MCF 10A (cell line): ENCODE results near the gene GALNT9. TPM values are rescaled to one million over a fixed set of nuclear protein-coding genes. Genes with fewer than 3 reads are reported as not detected.

Experiments used
- BruUV-seq: library from RNA; stranded (reverse); fragments of 400-500 nt; replicated peaks from 2 replicates; lab custom pipeline; 2021; lab: Mats Ljungman, UMichigan
- CTCF ChIA-PET: fragments of 300-600 bp; sonication (Branson Sonifier 250); formaldehyde crosslinking; extraction: SDS; loops from one replicate; lab custom pipeline; 2021; ENCODE audit warnings: antibody characterized with exemption, inconsistent platforms; lab: Yijun Ruan, JAX
- POLR2A ChIA-PET: fragments of 300-600, 350-650 bp; sonication (Branson Sonifier 250); formaldehyde crosslinking; extraction: SDS; loops from one replicate; lab custom pipeline; 2020; ENCODE audit warnings: antibody characterized with exemption, inconsistent platforms; lab: Yijun Ruan, JAX
- DNase-seq: peaks from one replicate; pipeline ENCODE4 v3.0.0-alpha.2; 2018; ENCODE audit not compliant: unreplicated experiment
- H3K27ac Mint-ChIP-seq: one replicate; pipeline ENCODE4 v1.8.0; 2022; ENCODE audit warnings: mild to moderate bottlenecking, low read depth, mixed read lengths; ENCODE audit not compliant: unreplicated experiment
- H3K27me3 Mint-ChIP-seq: one replicate; pipeline ENCODE4 v1.8.0; 2022; ENCODE audit warnings: mixed read lengths; ENCODE audit not compliant: insufficient read depth, unreplicated experiment
- H3K36me3 Mint-ChIP-seq: one replicate; pipeline ENCODE4 v1.8.0; 2022; ENCODE audit warnings: mild to moderate bottlenecking, moderate library complexity, mixed read lengths; ENCODE audit not compliant: insufficient read depth, unreplicated experiment
- H3K4me1 Mint-ChIP-seq: one replicate; pipeline ENCODE4 v1.8.0; 2022; ENCODE audit warnings: mixed read lengths; ENCODE audit not compliant: insufficient read depth, unreplicated experiment
- H3K4me3 Mint-ChIP-seq: one replicate; pipeline ENCODE4 v1.8.0; 2022; ENCODE audit warnings: mild to moderate bottlenecking, moderate library complexity, mixed read lengths; ENCODE audit not compliant: unreplicated experiment
- H3K9me3 Mint-ChIP-seq: one replicate; pipeline ENCODE4 v1.8.0; 2022; ENCODE audit warnings: mixed read lengths; ENCODE audit not compliant: unreplicated experiment
- intact Hi-C: fragments of 100-400 bp; cut with micrococcal nuclease; formaldehyde crosslinking; loops from 2 replicates; pipeline ENCODE4 v1.14.1; 2022
- total RNA-seq: library from RNA; stranded (reverse); gene quantifications from 2 replicates; pipeline ENCODE4 v1.2.3, GENCODE V29; 2022
- TF ChIP-seq, protein P1 (sequence below): fragments of 200-600 bp; IDR thresholded peaks from one replicate; pipeline ENCODE4 v1.8.0; 2022; ENCODE audit warnings: antibody characterized with exemption, mild to moderate bottlenecking; ENCODE audit not compliant: unreplicated experiment

GALNT9 gene
- total RNA-seq, 1 experiment from 2014 or later = 4.4 TPM

DNA sequence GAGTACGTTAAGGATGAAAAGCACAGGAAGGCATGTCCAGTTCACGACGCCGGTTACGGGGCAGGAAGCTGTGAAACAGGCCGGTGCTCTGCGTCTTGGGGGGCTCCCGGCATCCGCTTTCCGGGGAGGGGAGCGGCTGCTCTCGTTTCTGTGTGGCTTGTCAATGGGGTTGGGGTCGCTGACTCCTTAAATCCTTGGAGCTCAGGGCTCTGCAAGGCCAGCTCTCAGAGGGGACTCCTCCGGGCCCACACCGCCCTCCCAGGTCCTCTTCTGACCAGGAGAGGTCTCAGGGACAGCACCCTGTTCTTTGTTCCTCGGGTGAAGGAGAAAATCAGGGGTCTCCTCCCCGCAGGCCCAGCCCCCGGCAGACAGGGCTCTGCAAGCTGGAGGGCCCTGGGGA is 78.1 kb downstream of the GALNT9 start:
- POLR2A ChIA-PET = no interaction called here
- Mint-ChIP-seq H3K9me3 (no peaks in the 10 kb centered on the region), H3K4me1 (no peaks in the 10 kb centered on the region), H3K36me3 (no peaks in the 10 kb centered on the region), H3K27ac (no peak overlapping the region), H3K27me3 (peaks cover 64% of the 10 kb centered on the region), H3K4me3 (no peak overlapping the region)
- no TSS peak for BruUV-seq
- intact Hi-C loops = no loop called here
- TF ChIP-seq, protein P1, sequence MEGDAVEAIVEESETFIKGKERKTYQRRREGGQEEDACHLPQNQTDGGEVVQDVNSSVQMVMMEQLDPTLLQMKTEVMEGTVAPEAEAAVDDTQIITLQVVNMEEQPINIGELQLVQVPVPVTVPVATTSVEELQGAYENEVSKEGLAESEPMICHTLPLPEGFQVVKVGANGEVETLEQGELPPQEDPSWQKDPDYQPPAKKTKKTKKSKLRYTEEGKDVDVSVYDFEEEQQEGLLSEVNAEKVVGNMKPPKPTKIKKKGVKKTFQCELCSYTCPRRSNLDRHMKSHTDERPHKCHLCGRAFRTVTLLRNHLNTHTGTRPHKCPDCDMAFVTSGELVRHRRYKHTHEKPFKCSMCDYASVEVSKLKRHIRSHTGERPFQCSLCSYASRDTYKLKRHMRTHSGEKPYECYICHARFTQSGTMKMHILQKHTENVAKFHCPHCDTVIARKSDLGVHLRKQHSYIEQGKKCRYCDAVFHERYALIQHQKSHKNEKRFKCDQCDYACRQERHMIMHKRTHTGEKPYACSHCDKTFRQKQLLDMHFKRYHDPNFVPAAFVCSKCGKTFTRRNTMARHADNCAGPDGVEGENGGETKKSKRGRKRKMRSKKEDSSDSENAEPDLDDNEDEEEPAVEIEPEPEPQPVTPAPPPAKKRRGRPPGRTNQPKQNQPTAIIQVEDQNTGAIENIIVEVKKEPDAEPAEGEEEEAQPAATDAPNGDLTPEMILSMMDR = no peak
- DNase-seq = no peak
- CTCF ChIA-PET = interaction anchor here (0.7 kb wide), 1 partner anchor 91 kb away, joined by 3 read pairs; no protein-coding TSS in a partner anchor

DNA sequence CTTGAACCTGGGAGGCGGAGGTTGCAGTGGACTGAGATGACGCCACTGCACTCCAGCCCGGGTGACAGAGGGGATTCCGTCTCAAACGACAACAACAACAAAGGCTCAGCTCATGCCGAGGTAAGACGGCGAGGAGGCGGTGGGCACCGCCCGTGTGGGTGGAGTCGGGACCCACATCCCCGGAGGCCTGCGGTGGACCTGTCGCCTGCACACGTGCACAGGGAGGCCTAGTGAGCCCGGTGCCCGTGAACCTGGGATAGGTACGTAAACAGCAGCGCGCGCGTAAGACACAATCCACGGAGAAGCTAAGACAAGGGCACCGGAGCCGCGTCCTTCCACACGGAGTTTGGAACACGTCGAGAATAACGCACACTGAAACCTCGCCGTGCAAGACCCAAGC is 78.7 kb downstream of the GALNT9 start:
- no peak for DNase-seq
- POLR2A ChIA-PET = no interaction called here
- Mint-ChIP-seq H3K27ac (no peak overlapping the region), H3K9me3 (no peaks in the 10 kb centered on the region), H3K4me3 (no peak overlapping the region), H3K4me1 (no peaks in the 10 kb centered on the region), H3K36me3 (no peaks in the 10 kb centered on the region), H3K27me3 (peaks cover 58% of the 10 kb centered on the region)
- no TSS peak for BruUV-seq
- TF ChIP-seq, protein P1 = no peak
- intact Hi-C loops = no loop called here
- CTCF ChIA-PET = interaction anchor here (0.7 kb wide), 1 partner anchor 92 kb away, joined by 3 read pairs; no protein-coding TSS in a partner anchor

DNA sequence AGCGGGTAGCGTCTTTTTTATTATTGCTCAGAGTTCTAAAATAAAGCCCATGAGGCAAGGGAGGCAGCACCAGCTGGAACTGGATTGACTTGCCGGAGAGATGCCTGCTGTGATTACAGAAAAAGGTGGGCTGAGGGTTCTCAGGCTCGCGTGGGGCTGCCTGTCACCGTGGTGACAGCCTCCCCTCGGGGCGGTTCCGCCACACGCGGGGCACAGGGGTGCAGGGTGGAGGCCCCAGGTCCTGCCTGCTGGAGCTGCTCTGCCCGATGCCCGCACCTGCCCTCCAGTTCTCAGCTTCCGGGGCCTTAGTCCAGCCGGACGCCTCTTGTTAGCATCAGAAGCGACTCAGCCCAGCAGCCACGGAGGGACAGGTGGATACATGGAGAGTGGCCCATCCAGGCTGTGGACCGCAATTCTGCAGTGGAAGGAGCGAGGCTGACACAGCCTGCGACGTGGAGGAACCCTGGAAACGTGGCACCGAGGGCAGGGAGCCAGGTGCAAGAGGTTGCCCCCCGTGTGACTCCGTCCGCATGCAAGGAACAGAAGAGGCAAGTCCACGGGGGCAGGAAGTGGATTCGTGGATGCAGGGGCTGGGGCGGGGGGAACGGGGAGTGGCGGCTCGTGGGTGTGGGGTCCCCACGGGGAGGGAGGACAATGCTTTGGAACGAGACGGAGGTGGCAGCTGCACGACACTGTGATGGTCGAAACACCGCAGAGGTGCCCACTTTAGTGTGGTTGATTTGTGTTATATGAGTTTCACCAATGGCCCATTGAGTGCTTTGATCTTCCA is 79.5 kb downstream of the GALNT9 start:
- Mint-ChIP-seq H3K36me3 (no peaks in the 10 kb centered on the region), H3K27me3 (peaks cover 52% of the 10 kb centered on the region), H3K27ac (no peak overlapping the region), H3K9me3 (no peaks in the 10 kb centered on the region), H3K4me1 (no peaks in the 10 kb centered on the region), H3K4me3 (no peak overlapping the region)
- POLR2A ChIA-PET = no interaction called here
- intact Hi-C loops = no loop called here
- TF ChIP-seq, protein P1 = no peak
- no peak for DNase-seq
- BruUV-seq = no TSS peak
- CTCF ChIA-PET = no interaction called here

DNA sequence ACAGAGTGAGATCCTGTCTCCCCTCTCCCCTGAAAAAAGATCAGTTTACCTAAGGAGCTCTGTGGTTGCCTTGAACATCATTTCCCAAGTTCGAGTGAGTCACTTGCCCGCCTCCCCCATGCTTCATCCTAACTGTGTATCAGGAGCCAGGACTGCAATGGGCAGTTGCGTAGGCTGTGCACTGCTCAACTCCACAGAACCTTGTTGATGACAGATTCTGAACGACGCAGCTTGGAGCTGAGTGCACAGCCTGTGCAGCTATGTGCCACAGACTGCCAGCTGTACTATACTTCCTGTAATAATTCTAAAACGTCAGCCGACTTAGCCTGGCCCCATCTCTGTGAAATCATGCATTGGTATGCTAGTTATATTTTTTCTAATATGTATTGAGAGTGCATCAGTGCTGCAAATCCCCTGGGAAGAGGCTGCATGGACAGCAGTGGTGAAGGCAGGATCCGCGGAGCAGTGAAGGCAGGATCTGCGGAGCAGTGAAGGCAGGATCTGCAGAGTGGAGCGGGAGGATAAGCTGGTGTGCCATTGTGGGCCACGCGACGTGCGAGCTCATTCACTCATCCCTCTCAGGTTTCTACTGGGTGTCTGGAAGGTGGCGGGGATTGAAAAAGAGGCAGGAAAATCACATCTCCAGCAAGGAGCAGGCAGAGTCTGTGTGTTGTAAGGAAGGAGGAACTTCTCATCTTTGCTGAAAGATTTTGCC is 80.8 kb downstream of the GALNT9 start:
- BruUV-seq = no TSS peak
- peaks cover 52% of the 10 kb centered on the region for H3K27me3 Mint-ChIP-seq
- no peaks in the 10 kb centered on the region for H3K4me1 Mint-ChIP-seq
- ChIA-PET CTCF (interaction anchor here (0.8 kb wide), 1 partner anchor 85 kb away, joined by 3 read pairs; no protein-coding TSS in a partner anchor), POLR2A (no interaction called here)
- H3K4me3 Mint-ChIP-seq = no peak overlapping the region
- no peaks in the 10 kb centered on the region for H3K9me3 Mint-ChIP-seq
- TF ChIP-seq, protein P1 = no peak
- intact Hi-C loops = no loop called here
- H3K27ac Mint-ChIP-seq = no peak overlapping the region
- H3K36me3 Mint-ChIP-seq = no peaks in the 10 kb centered on the region
- peak; percentile 62 for DNase-seq
